NT2/D1 (cell line): Measurements from ENCODE around the gene SHROOM4.

Experiments
- YY1 ChIP-seq: IDR thresholded peaks from 2 replicates; pipeline ENCODE4 v1.6.1; 2011; ENCODE audit not compliant: insufficient read length, insufficient read depth
- ZNF274 ChIP-seq: IDR thresholded peaks from 2 replicates; pipeline ENCODE4 v1.6.1; 2011; ENCODE audit warnings: mild to moderate bottlenecking, low read depth, low read length

- TF ChIP-seq YY1 (no peak), ZNF274 (no peak)
Measured at GRCh38 chrX:50698944-50699343, 115.0 kb downstream of the SHROOM4 start.
